ENCODE results near the gene HUWE1.

- no peak for TF ChIP-seq CTCF (IDR thresholded peaks at IDR 0.05)
- TF ChIP-seq POLR2AphosphoS5 (IDR thresholded peaks at IDR 0.05): no peak
- TF ChIP-seq POLR2A (IDR thresholded peaks at IDR 0.05): no peak
These were observed 44.2 kb downstream of the HUWE1 start for GRCh38 chrX:53642337-53642736.
